Trophoblast cell (in vitro differentiated cells and primary cell): ENCODE results near the gene TEX44.

ENCODE experiments used
- DNase-seq, 2 donors: peaks; one replicate each; pipeline ENCODE4 v3.0.0-alpha.2; 2016
- H2AFZ ChIP-seq: 2 replicates; pipeline ENCODE4 v1.6.1; 2013; ENCODE audit warnings: low read length, moderate library complexity, mild to moderate bottlenecking; ENCODE audit not compliant: insufficient read depth, poor library complexity
- H2AK5ac ChIP-seq: 2 replicates; pipeline ENCODE4 v1.6.1; 2013; ENCODE audit warnings: mild to moderate bottlenecking, low read length
- H2BK120ac ChIP-seq: 2 replicates; pipeline ENCODE4 v1.6.1; 2013; ENCODE audit warnings: low read length, mild to moderate bottlenecking, moderate library complexity; ENCODE audit not compliant: insufficient read depth, poor library complexity
- H2BK12ac ChIP-seq: 2 replicates; pipeline ENCODE4 v1.6.1; 2013; ENCODE audit warnings: mild to moderate bottlenecking, low read length, moderate library complexity
- H2BK5ac ChIP-seq: 2 replicates; pipeline ENCODE4 v1.6.1; 2013; ENCODE audit warnings: low read length, low read depth, moderate library complexity, mild to moderate bottlenecking; ENCODE audit not compliant: poor library complexity
- H3K14ac ChIP-seq: 2 replicates; pipeline ENCODE4 v1.6.1; 2013; ENCODE audit warnings: mild to moderate bottlenecking, low read length
- H3K18ac ChIP-seq: 2 replicates; pipeline ENCODE4 v1.6.1; 2013; ENCODE audit warnings: mild to moderate bottlenecking, low read length
- H3K23ac ChIP-seq: 2 replicates; pipeline ENCODE4 v1.6.1; 2013; ENCODE audit warnings: low read length
- H3K27ac ChIP-seq: 2 replicates; pipeline ENCODE4 v1.5.1; 2013; ENCODE audit warnings: low read depth, mild to moderate bottlenecking, inconsistent platforms, low read length, moderate library complexity
- H3K27me3 ChIP-seq: 2 replicates; pipeline ENCODE4 v1.6.1; 2013; ENCODE audit warnings: inconsistent platforms, mild to moderate bottlenecking, low read length, moderate library complexity; ENCODE audit not compliant: insufficient read depth
- H3K36me3 ChIP-seq, 2 experiments: 1 replicate in 1 of 2; 2 replicates in 1 of 2; pipeline ENCODE4 v1.6.1; 2013; ENCODE audit warnings: low read length in 2 of 2, mild to moderate bottlenecking in 2 of 2, moderate library complexity in 1 of 2; ENCODE audit not compliant: insufficient read depth in 2 of 2, control insufficient read depth in 1 of 2
- H3K4ac ChIP-seq: 2 replicates; pipeline ENCODE4 v1.6.1; 2013; ENCODE audit warnings: low read depth, mild to moderate bottlenecking, low read length, moderate library complexity
- H3K4me1 ChIP-seq, 2 experiments: 1 replicate in 1 of 2; 2 replicates in 1 of 2; pipeline ENCODE4 v1.6.1; 2013; ENCODE audit warnings: low read length in 2 of 2, mild to moderate bottlenecking in 2 of 2, moderate library complexity in 1 of 2; ENCODE audit not compliant: insufficient read depth in 2 of 2, control insufficient read depth in 1 of 2
- H3K4me2 ChIP-seq: 2 replicates; pipeline ENCODE4 v1.6.1; 2013; ENCODE audit warnings: inconsistent platforms, mild to moderate bottlenecking, low read length, moderate library complexity
- H3K4me3 ChIP-seq: 2 replicates; pipeline ENCODE4 v1.5.1; 2013; ENCODE audit warnings: mild to moderate bottlenecking, low read depth, low read length, inconsistent platforms
- H3K79me1 ChIP-seq: one replicate; pipeline ENCODE4 v1.6.1; 2013; ENCODE audit warnings: low read length
- H3K79me2 ChIP-seq: 2 replicates; pipeline ENCODE4 v1.6.1; 2013; ENCODE audit warnings: low read length, mild to moderate bottlenecking; ENCODE audit not compliant: control insufficient read depth, insufficient read depth, poor library complexity
- H3K9ac ChIP-seq: 2 replicates; pipeline ENCODE4 v1.6.1; 2013; ENCODE audit warnings: mild to moderate bottlenecking, low read length
- H3K9me3 ChIP-seq: 2 replicates; pipeline ENCODE4 v1.6.1; 2013; ENCODE audit warnings: low read depth, mild to moderate bottlenecking, control low read depth, inconsistent platforms, low read length; ENCODE audit not compliant: insufficient read depth
- H4K12ac ChIP-seq: 2 replicates; pipeline ENCODE4 v1.6.1; 2013; ENCODE audit warnings: low read depth, mild to moderate bottlenecking, low read length, moderate library complexity
- H4K8ac ChIP-seq: 2 replicates; pipeline ENCODE4 v1.6.1; 2013; ENCODE audit warnings: low read depth, mild to moderate bottlenecking, low read length, moderate library complexity
- H4K91ac ChIP-seq: one replicate; pipeline ENCODE4 v1.6.1; 2013; ENCODE audit warnings: low read depth, mild to moderate bottlenecking, low read length, moderate library complexity
- WGBS: extraction: QIAGEN DNeasy Blood & Tissue Kit; methylation state at CpG from one replicate; pipeline ENCODE4 v1.1.7; 2013; ENCODE audit warnings: missing lambda C conversion rate; ENCODE audit not compliant: insufficient read length, insufficient coverage; ENCODE audit errors: extremely low coverage; 5-methylcytosine and 5-hydroxymethylcytosine counted together

Gene TEX44

GRCh38 chr2:231548752-231549151 is 43.9 kb upstream of the TEX44 start:
- H3K27ac ChIP-seq, result no peak overlapping the region
- H3K4ac ChIP-seq, result no peak overlapping the region
- no peaks in the 10 kb centered on the region for H3K27me3 ChIP-seq
- H2BK5ac ChIP-seq, result no peak overlapping the region
- no peak overlapping the region for H2BK12ac ChIP-seq
- no peak overlapping the region for H3K4me3 ChIP-seq
- no peak overlapping the region for H2AFZ ChIP-seq
- H4K8ac ChIP-seq, result no peak overlapping the region
- H3K79me1 ChIP-seq, result no peaks in the 10 kb centered on the region
- no peaks in the 10 kb centered on the region for H3K36me3 ChIP-seq
- H2AK5ac ChIP-seq, result no peak overlapping the region
- H3K14ac ChIP-seq, result no peak overlapping the region
- H3K9me3 ChIP-seq, result peaks cover 2% of the 10 kb centered on the region
- peaks cover 0 to 4% of the 10 kb centered on the region in 2 experiments for H3K4me1 ChIP-seq
- no peak for DNase-seq
- no peak overlapping the region for H4K91ac ChIP-seq
- H4K12ac ChIP-seq, result no peak overlapping the region
- no peak overlapping the region for H3K9ac ChIP-seq
- H3K23ac ChIP-seq, result no peak overlapping the region
- H2BK120ac ChIP-seq, result no peak overlapping the region
- no peaks in the 10 kb centered on the region for H3K79me2 ChIP-seq
- H3K18ac ChIP-seq, result no peak overlapping the region
- WGBS, result no CpG with 5 or more reads among the region's 3 CpGs
- no peak overlapping the region for H3K4me2 ChIP-seq

- Histone ChIP-seq H3K9ac (no peak overlapping the region), H2BK5ac (no peak overlapping the region), H3K23ac (no peak overlapping the region), H3K36me3 (no peaks in the 10 kb centered on the region), H4K12ac (no peak overlapping the region), H3K4me3 (no peak overlapping the region), H3K14ac (no peak overlapping the region), H3K4me1 (peaks cover 0 to 4% of the 10 kb centered on the region in 2 experiments), H3K79me2 (no peaks in the 10 kb centered on the region), H2BK12ac (no peak overlapping the region), H3K27me3 (no peaks in the 10 kb centered on the region), H2AFZ (no peak overlapping the region), H3K4ac (no peak overlapping the region), H3K9me3 (peaks cover 2% of the 10 kb centered on the region), H3K27ac (no peak overlapping the region), H3K79me1 (no peaks in the 10 kb centered on the region), H4K91ac (no peak overlapping the region), H2AK5ac (no peak overlapping the region), H4K8ac (no peak overlapping the region), H3K4me2 (no peak overlapping the region), H3K18ac (no peak overlapping the region), H2BK120ac (no peak overlapping the region)
- no CpG with 5 or more reads among the region's 13 CpGs for WGBS
- DNase-seq, result no peak
Observed at GRCh38 chr2:231549446-231550239, 43.0 kb upstream of the TEX44 start.

GRCh38 chr2:231552752-231553151 is 39.9 kb upstream of the TEX44 start:
- no peak overlapping the region for H3K18ac ChIP-seq
- H2AFZ ChIP-seq, result no peak overlapping the region
- H2BK12ac ChIP-seq, result no peak overlapping the region
- no peak overlapping the region for H4K91ac ChIP-seq
- no peaks in the 10 kb centered on the region for H3K9me3 ChIP-seq
- no peak overlapping the region for H3K27ac ChIP-seq
- H2AK5ac ChIP-seq, result no peak overlapping the region
- no peaks in the 10 kb centered on the region for H3K4me1 ChIP-seq
- H3K23ac ChIP-seq, result no peak overlapping the region
- H3K9ac ChIP-seq, result no peak overlapping the region
- no peak overlapping the region for H4K12ac ChIP-seq
- no peak for DNase-seq
- H3K4me2 ChIP-seq, result no peak overlapping the region
- no peak overlapping the region for H3K4ac ChIP-seq
- H2BK120ac ChIP-seq, result no peak overlapping the region
- no peak overlapping the region for H3K14ac ChIP-seq
- H3K79me1 ChIP-seq, result no peaks in the 10 kb centered on the region
- no peak overlapping the region for H3K4me3 ChIP-seq
- H4K8ac ChIP-seq, result no peak overlapping the region
- H3K36me3 ChIP-seq, result no peaks in the 10 kb centered on the region
- H3K79me2 ChIP-seq, result no peaks in the 10 kb centered on the region
- no peaks in the 10 kb centered on the region for H3K27me3 ChIP-seq
- H2BK5ac ChIP-seq, result no peak overlapping the region

GRCh38 chr2:231554327-231554726 is 38.3 kb upstream of the TEX44 start:
- Histone ChIP-seq H3K27ac (no peak overlapping the region), H3K4me3 (no peak overlapping the region), H3K14ac (no peak overlapping the region), H3K36me3 (no peaks in the 10 kb centered on the region), H2AFZ (no peak overlapping the region), H3K4me2 (no peak overlapping the region), H2BK120ac (no peak overlapping the region), H3K9me3 (no peaks in the 10 kb centered on the region), H3K79me2 (no peaks in the 10 kb centered on the region), H3K4me1 (no peaks in the 10 kb centered on the region), H2BK5ac (no peak overlapping the region), H4K8ac (no peak overlapping the region), H3K27me3 (no peaks in the 10 kb centered on the region), H3K18ac (no peak overlapping the region), H3K23ac (no peak overlapping the region), H2BK12ac (no peak overlapping the region), H4K91ac (no peak overlapping the region), H4K12ac (no peak overlapping the region), H3K9ac (no peak overlapping the region), H3K4ac (no peak overlapping the region), H2AK5ac (no peak overlapping the region), H3K79me1 (no peaks in the 10 kb centered on the region)
- no CpG with 5 or more reads among the region's 8 CpGs for WGBS
- DNase-seq, result no peak
